NB4 (cell line): ENCODE data around the gene PPL.

Experiments used
- DNase-seq: peaks from one replicate; pipeline ENCODE4 v3.0.0; 2010; ENCODE audit warnings: low read depth
- H3K4me3 ChIP-seq: one replicate; pipeline ENCODE4 v1.5.1; 2011; ENCODE audit warnings: mild to moderate bottlenecking, low read depth, low read length, moderate library complexity
- CTCF ChIP-seq: IDR thresholded peaks from one replicate; pipeline ENCODE4 v1.5.1; 2012; ENCODE audit warnings: low read depth, low read length
- MAX ChIP-seq: IDR thresholded peaks from 2 replicates; pipeline ENCODE4 v1.6.1; 2011; ENCODE audit warnings: low read depth, low read length
- MYC ChIP-seq: IDR thresholded peaks from 2 replicates; pipeline ENCODE4 v1.6.1; 2011; ENCODE audit warnings: low read depth, low read length
- POLR2A ChIP-seq: IDR thresholded peaks from 2 replicates; pipeline ENCODE4 v1.6.1; 2011; ENCODE audit warnings: mild to moderate bottlenecking; ENCODE audit not compliant: insufficient read length; ENCODE audit errors: extremely low read depth

PPL gene

GRCh38 chr16:4893103-4893862 is 43.7 kb downstream of the PPL start:
- H3K4me3 ChIP-seq = no peak overlapping the region
- TF ChIP-seq CTCF (no peak), MAX (no peak), MYC (no peak), POLR2A (no peak)
- DNase-seq = no peak

GRCh38 chr16:4892361-4893102 is 44.4 kb downstream of the PPL start:
- H3K4me3 ChIP-seq = no peak overlapping the region
- TF ChIP-seq CTCF (no peak), MYC (no peak), MAX (no peak)
- no peak for DNase-seq

- no peak for DNase-seq
- no peak overlapping the region for H3K4me3 ChIP-seq
- TF ChIP-seq MYC = no peak
- no peak for TF ChIP-seq CTCF
- no peak for TF ChIP-seq MAX
- no peak for TF ChIP-seq POLR2A
These were observed 45.1 kb downstream of the PPL start for GRCh38 chr16:4891886-4892216.

- DNase-seq = no peak
- no peak overlapping the region for H3K4me3 ChIP-seq
- TF ChIP-seq CTCF (no peak), POLR2A (no peak), MYC (no peak), MAX (no peak)
These were observed 45.7 kb downstream of the PPL start for GRCh38 chr16:4891097-4891885.

GRCh38 chr16:4890686-4891085 is 46.3 kb downstream of the PPL start:
- H3K4me3 ChIP-seq = no peak overlapping the region
- no peak for TF ChIP-seq MYC
- TF ChIP-seq CTCF = no peak
- no peak for TF ChIP-seq POLR2A
- TF ChIP-seq MAX = no peak
- DNase-seq = no peak
